A549 (cell line): Measurements from ENCODE around the gene PLXNB2. TPM values are rescaled to one million over a fixed set of nuclear protein-coding genes. Genes with fewer than 3 reads are reported as not detected.

ENCODE experiments used
- ATAC-seq, 2 experiments: fragments of 200-7000 bp in 1 of 2; fragments of >200 bp in 1 of 2; cut with Nextera tagmentation in 1 of 2; cut with Tn5 transposase in 1 of 2; 3 replicates each; pipeline versions ENCODE4 v1.8.0 to v1.9.1; 2018 to 2020; ENCODE audit warnings: mild to moderate bottlenecking in 1 of 2, moderate library complexity in 1 of 2
- CTCF ChIA-PET: fragments of 300-600 bp; sonication (Branson Sonifier 250); formaldehyde crosslinking; extraction: SDS; loops from one replicate; lab custom pipeline; 2021; ENCODE audit warnings: antibody characterized with exemption, inconsistent platforms; lab: Yijun Ruan, JAX
- POLR2A ChIA-PET: fragments of 350-600 bp; formaldehyde crosslinking; extraction: SDS; loops from one replicate; lab custom pipeline; 2021; ENCODE audit warnings: antibody characterized with exemption, inconsistent platforms; lab: Yijun Ruan, JAX
- DNase-seq, 2 experiments: peaks; one replicate each; pipeline versions ENCODE4 v3.0.0 to v3.0.0-alpha.2; 2011 to 2016; ENCODE audit warnings: low read depth in 1 of 2, low spot score in 1 of 2
- FAIRE-seq: peaks from 2 replicates; lab custom pipeline; 2011; peaks lifted over from hg19 to GRCh38; lab: Jason Lieb, UNC
- H3K27ac ChIP-seq, 2 experiments: fragments of >200 bp; sonication (Bioruptor Twin); formaldehyde crosslinking; 3 replicates each; pipeline ENCODE4 v1.5.1; 2016 to 2017
- H3K4me1 ChIP-seq: fragments of >200 bp; sonication (Bioruptor Twin); formaldehyde crosslinking; 3 replicates; pipeline ENCODE4 v1.6.1; 2016
- H3K4me2 ChIP-seq: fragments of >200 bp; sonication (Bioruptor Twin); formaldehyde crosslinking; 3 replicates; pipeline ENCODE4 v1.6.1; 2016
- H3K4me3 ChIP-seq: fragments of >200 bp; sonication (Bioruptor Twin); formaldehyde crosslinking; 3 replicates; pipeline ENCODE4 v1.5.1; 2016
- H3K9me3 ChIP-seq: fragments of >200 bp; sonication (Bioruptor Twin); formaldehyde crosslinking; 3 replicates; pipeline ENCODE4 v1.6.1; 2016
- BHLHE40 ChIP-seq: IDR thresholded peaks from 2 replicates; pipeline ENCODE4 v1.6.1; 2012; ENCODE audit warnings: low read depth, low read length, inconsistent platforms
- CBX8 ChIP-seq: fragments of 200-600 bp; sonication (generic); IDR thresholded peaks from 2 replicates; pipeline ENCODE4 v1.6.1; 2016
- CHD4 ChIP-seq: fragments of 200-600 bp; sonication (generic); IDR thresholded peaks from 2 replicates; pipeline ENCODE4 v1.6.1; 2016; ENCODE audit warnings: antibody characterized with exemption, mild to moderate bottlenecking, borderline replicate concordance
- ELK1 ChIP-seq: fragments of 150-350 bp; IDR thresholded peaks from 2 replicates; pipeline ENCODE4 v1.6.1; 2014; ENCODE audit warnings: low read depth, mild to moderate bottlenecking, low read length
- FOSB ChIP-seq: fragments of 250-450 bp; sonication (Bioruptor Pico); IDR thresholded peaks from 2 replicates; pipeline ENCODE4 v1.5.0; 2020; ENCODE audit warnings: mild to moderate bottlenecking, moderate library complexity
- FOSL2 ChIP-seq, 2 experiments: fragments of 450-650 bp in 1 of 2; fragments of >200 bp in 1 of 2; sonication (Bioruptor Twin) in 1 of 2; formaldehyde crosslinking; IDR thresholded peaks; 2 replicates each; pipeline versions ENCODE4 v1.5.0 to v1.6.1; 2016 to 2020; ENCODE audit warnings: mild to moderate bottlenecking in 1 of 2, moderate library complexity in 1 of 2
- HOXA7 ChIP-seq: fragments of 250-450 bp; sonication (Bioruptor Pico); IDR thresholded peaks from 2 replicates; pipeline ENCODE4 v1.5.0; 2020; ENCODE audit warnings: mild to moderate bottlenecking, moderate library complexity
- HOXB13 ChIP-seq: fragments of 250-450 bp; sonication (Bioruptor Pico); IDR thresholded peaks from 2 replicates; pipeline ENCODE4 v1.5.0; 2020; ENCODE audit warnings: low read depth, mild to moderate bottlenecking, moderate library complexity
- HOXB5 ChIP-seq: fragments of 250-450 bp; sonication (Bioruptor Pico); IDR thresholded peaks from 2 replicates; pipeline ENCODE4 v1.5.0; 2020; ENCODE audit warnings: mild to moderate bottlenecking, moderate library complexity
- JUNB ChIP-seq: fragments of >200 bp; sonication (Bioruptor Twin); formaldehyde crosslinking; IDR thresholded peaks from 2 replicates; pipeline ENCODE4 v1.6.1; 2016
- NFE2L2 ChIP-seq: fragments of 150-350 bp; conservative IDR thresholded peaks from 2 replicates; pipeline ENCODE4 v1.6.1; 2014; ENCODE audit warnings: low read length
- NPAS2 ChIP-seq: fragments of 250-450 bp; sonication (Bioruptor Pico); IDR thresholded peaks from 2 replicates; pipeline ENCODE4 v1.8.0; 2022; ENCODE audit warnings: mild to moderate bottlenecking, moderate library complexity, borderline replicate concordance
- POLR2A ChIP-seq: IDR thresholded peaks from 2 replicates; pipeline ENCODE4 v1.6.1; 2012; ENCODE audit warnings: mild to moderate bottlenecking, low read length
- RFX5 ChIP-seq: fragments of 450-650 bp; IDR thresholded peaks from 2 replicates; pipeline ENCODE4 v1.7.1; 2014; ENCODE audit warnings: antibody characterized with exemption, mild to moderate bottlenecking, moderate library complexity
- SMC3 ChIP-seq: fragments of >200 bp; sonication (Bioruptor Twin); formaldehyde crosslinking; IDR thresholded peaks from 3 replicates; pipeline ENCODE4 v1.6.1; 2018; ENCODE audit warnings: inconsistent platforms
- TFCP2L1 ChIP-seq: fragments of 250-450 bp; sonication (Bioruptor Pico); IDR thresholded peaks from 2 replicates; pipeline ENCODE4 v1.5.0; 2021; ENCODE audit warnings: mild to moderate bottlenecking
- TP53 ChIP-seq: fragments of 250-450 bp; sonication (Bioruptor Pico); IDR thresholded peaks from 2 replicates; pipeline ENCODE4 v1.5.0; 2021; ENCODE audit warnings: mild to moderate bottlenecking, moderate library complexity
- ZNF302 ChIP-seq: fragments of 250-450 bp; sonication (Bioruptor Pico); IDR thresholded peaks from 2 replicates; pipeline ENCODE4 v1.9.0; 2021; ENCODE audit warnings: inconsistent platforms, mild to moderate bottlenecking, moderate library complexity
- ZSCAN20 ChIP-seq: fragments of 250-450 bp; sonication (Bioruptor Pico); IDR thresholded peaks from 2 replicates; pipeline ENCODE4 v1.8.0; 2022; ENCODE audit warnings: mild to moderate bottlenecking, moderate library complexity
- WGBS: methylation state at CpG from one replicate; pipeline ENCODE4 v1.1.6; 2017; ENCODE audit errors: missing lambda C conversion rate; 5-methylcytosine and 5-hydroxymethylcytosine counted together
- polyA plus RNA-seq, 4 experiments: library from polyadenylated mRNA; depleted of rRNA in 3 of 4; stranded (reverse); fragments of >200 nt; fragmentation: RNase III in 1 of 4; extraction: RNeasy Plus Mini Kit Qiagen cat#74134 plus additional on column Dnase treatment in 1 of 4; gene quantifications; 2 replicates in 3 of 4; 3 replicates in 1 of 4; pipeline ENCODE4 v1.2.3, GENCODE V29; 2011 to 2017
- TF ChIP-seq, protein P1 (sequence below): fragments of 250-450 bp; sonication (Bioruptor Pico); IDR thresholded peaks from 2 replicates; pipeline ENCODE4 v1.5.0; 2021; ENCODE audit warnings: mild to moderate bottlenecking, moderate library complexity, borderline replicate concordance
- TF ChIP-seq, protein P2 (sequence below): IDR thresholded peaks from 2 replicates; pipeline ENCODE4 v1.6.1; 2012
- TF ChIP-seq, protein P3 (sequence below): fragments of 200-600 bp; sonication (generic); IDR thresholded peaks from 2 replicates; pipeline ENCODE4 v1.6.1; 2016; ENCODE audit warnings: antibody characterized with exemption, mild to moderate bottlenecking, moderate library complexity

Gene PLXNB2
- polyA plus RNA-seq, 2 of the 4 experiments (the other 2 are of a cell fraction), result 24.6 to 64.4 TPM

GRCh38 chr22:50278956-50279619 is 28.4 kb downstream of the PLXNB2 start:
- peaks cover 21% of the 10 kb centered on the region for H3K4me1 ChIP-seq
- H3K4me3 ChIP-seq, result no peak overlapping the region
- FAIRE-seq (no peak), ATAC-seq (no peak), DNase-seq (no peak)
- no peaks in the 10 kb centered on the region; the same call in 2 of the 3 replicates for H3K9me3 ChIP-seq
- ChIA-PET CTCF (interaction anchor here (1.0 to 1.5 kb wide), 2 partner anchors 47 to 63 kb away, joined by 5 to 6 read pairs; no protein-coding TSS in a partner anchor), POLR2A (no interaction called here)
- WGBS, result 98% methylated on average over 7 of the region's 30 CpGs
- H3K4me2 ChIP-seq, result no peak overlapping the region
- H3K27ac ChIP-seq, result no peak overlapping the region
- TF ChIP-seq NPAS2 (CRISPR knock-in tag), result no peak
- no peak for TF ChIP-seq HOXB5
- TF ChIP-seq ZNF302 (CRISPR knock-in tag), result no peak
- TF ChIP-seq, protein P1, sequence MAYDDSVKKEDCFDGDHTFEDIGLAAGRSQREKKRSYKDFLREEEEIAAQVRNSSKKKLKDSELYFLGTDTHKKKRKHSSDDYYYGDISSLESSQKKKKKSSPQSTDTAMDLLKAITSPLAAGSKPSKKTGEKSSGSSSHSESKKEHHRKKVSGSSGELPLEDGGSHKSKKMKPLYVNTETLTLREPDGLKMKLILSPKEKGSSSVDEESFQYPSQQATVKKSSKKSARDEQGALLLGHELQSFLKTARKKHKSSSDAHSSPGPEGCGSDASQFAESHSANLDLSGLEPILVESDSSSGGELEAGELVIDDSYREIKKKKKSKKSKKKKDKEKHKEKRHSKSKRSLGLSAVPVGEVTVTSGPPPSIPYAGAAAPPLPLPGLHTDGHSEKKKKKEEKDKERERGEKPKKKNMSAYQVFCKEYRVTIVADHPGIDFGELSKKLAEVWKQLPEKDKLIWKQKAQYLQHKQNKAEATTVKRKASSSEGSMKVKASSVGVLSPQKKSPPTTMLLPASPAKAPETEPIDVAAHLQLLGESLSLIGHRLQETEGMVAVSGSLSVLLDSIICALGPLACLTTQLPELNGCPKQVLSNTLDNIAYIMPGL (CRISPR knock-in tag), result no peak
- no peak for TF ChIP-seq SMC3
- no peak for TF ChIP-seq POLR2A
- no peak for TF ChIP-seq TP53 (CRISPR knock-in tag)

DNA sequence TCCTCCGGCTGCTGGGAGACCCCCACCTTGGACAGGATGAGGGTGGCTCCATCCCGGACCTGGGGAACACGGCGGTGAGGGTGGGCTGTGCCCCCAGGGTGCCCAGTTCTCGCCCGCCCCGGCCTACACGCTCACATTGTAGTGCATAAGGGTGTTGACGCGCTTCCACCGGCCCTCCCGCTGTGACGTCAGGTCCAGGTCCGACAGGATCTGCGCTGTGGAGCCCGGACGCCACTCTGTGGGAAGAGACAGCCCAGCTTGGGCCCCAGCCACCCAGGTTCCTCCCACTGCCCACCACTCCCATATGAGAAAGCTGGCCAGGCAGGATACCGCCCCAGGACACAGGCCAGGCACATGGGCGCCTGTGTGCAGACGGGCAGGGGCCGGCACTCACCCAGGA is 29.0 kb downstream of the PLXNB2 start:
- Histone ChIP-seq H3K4me2 (no peak overlapping the region), H3K4me3 (no peak overlapping the region), H3K4me1 (peaks cover 21% of the 10 kb centered on the region), H3K27ac (no peak overlapping the region), H3K9me3 (no peaks in the 10 kb centered on the region; the same call in 2 of the 3 replicates)
- FAIRE-seq (no peak), ATAC-seq (no peak), DNase-seq (no peak)
- no peak for TF ChIP-seq FOSB (CRISPR knock-in tag)
- TF ChIP-seq, protein P1 (CRISPR knock-in tag), result no peak
- TF ChIP-seq HOXB13 (CRISPR knock-in tag), result no peak
- TF ChIP-seq ZSCAN20, result no peak
- TF ChIP-seq TFCP2L1 (CRISPR knock-in tag), result no peak
- TF ChIP-seq, protein P2, sequence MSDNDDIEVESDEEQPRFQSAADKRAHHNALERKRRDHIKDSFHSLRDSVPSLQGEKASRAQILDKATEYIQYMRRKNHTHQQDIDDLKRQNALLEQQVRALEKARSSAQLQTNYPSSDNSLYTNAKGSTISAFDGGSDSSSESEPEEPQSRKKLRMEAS, result no peak
- TF ChIP-seq BHLHE40, result no peak
- no peak for TF ChIP-seq FOSL2 (IDR thresholded peaks at IDR 0.05)
- TF ChIP-seq FOSL2 (CRISPR knock-in tag; IDR thresholded peaks at IDR 0.05), result no peak
- no peak for TF ChIP-seq CHD4
- TF ChIP-seq CBX8, result no peak
- TF ChIP-seq HOXA7, result no peak
- TF ChIP-seq NFE2L2, result no peak
- no peak for TF ChIP-seq RFX5
- no peak for TF ChIP-seq ELK1
- TF ChIP-seq, protein P3, sequence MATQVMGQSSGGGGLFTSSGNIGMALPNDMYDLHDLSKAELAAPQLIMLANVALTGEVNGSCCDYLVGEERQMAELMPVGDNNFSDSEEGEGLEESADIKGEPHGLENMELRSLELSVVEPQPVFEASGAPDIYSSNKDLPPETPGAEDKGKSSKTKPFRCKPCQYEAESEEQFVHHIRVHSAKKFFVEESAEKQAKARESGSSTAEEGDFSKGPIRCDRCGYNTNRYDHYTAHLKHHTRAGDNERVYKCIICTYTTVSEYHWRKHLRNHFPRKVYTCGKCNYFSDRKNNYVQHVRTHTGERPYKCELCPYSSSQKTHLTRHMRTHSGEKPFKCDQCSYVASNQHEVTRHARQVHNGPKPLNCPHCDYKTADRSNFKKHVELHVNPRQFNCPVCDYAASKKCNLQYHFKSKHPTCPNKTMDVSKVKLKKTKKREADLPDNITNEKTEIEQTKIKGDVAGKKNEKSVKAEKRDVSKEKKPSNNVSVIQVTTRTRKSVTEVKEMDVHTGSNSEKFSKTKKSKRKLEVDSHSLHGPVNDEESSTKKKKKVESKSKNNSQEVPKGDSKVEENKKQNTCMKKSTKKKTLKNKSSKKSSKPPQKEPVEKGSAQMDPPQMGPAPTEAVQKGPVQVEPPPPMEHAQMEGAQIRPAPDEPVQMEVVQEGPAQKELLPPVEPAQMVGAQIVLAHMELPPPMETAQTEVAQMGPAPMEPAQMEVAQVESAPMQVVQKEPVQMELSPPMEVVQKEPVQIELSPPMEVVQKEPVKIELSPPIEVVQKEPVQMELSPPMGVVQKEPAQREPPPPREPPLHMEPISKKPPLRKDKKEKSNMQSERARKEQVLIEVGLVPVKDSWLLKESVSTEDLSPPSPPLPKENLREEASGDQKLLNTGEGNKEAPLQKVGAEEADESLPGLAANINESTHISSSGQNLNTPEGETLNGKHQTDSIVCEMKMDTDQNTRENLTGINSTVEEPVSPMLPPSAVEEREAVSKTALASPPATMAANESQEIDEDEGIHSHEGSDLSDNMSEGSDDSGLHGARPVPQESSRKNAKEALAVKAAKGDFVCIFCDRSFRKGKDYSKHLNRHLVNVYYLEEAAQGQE, result no peak
- no peak for TF ChIP-seq JUNB
- no CpG with 5 or more reads among the region's 21 CpGs for WGBS
- ChIA-PET POLR2A (no interaction called here), CTCF (no interaction called here)
